HepG2 (cell line): ENCODE data around the gene PCYT2. TPM values are rescaled to one million over a fixed set of nuclear protein-coding genes. Genes with fewer than 3 reads are reported as not detected.

Source experiments
- AGO2 ChIP-seq: fragments of 200-400 bp; formaldehyde crosslinking; optimal IDR thresholded peaks from 2 replicates; pipeline ENCODE3; 2017; ENCODE audit warnings: mild to moderate bottlenecking, low read depth, low read length, moderate library complexity
- EED ChIP-seq: sonication (generic); formaldehyde crosslinking; IDR thresholded peaks from 2 replicates; pipeline ENCODE4 v1.5.0; 2020; ENCODE audit warnings: mild to moderate bottlenecking, missing genetic modification reagents
- HIVEP1 ChIP-seq: sonication (generic); formaldehyde crosslinking; IDR thresholded peaks from 2 replicates; pipeline ENCODE4 v1.4.0; 2020; ENCODE audit warnings: mild to moderate bottlenecking, missing genetic modification reagents
- KIAA2018 ChIP-seq: sonication (generic); formaldehyde crosslinking; IDR thresholded peaks from 2 replicates; pipeline ENCODE4 v1.5.0; 2020; ENCODE audit warnings: mild to moderate bottlenecking, missing genetic modification reagents, borderline replicate concordance
- KMT2B ChIP-seq: IDR thresholded peaks from 2 replicates; pipeline ENCODE4 v1.6.1; 2016; ENCODE audit warnings: missing genetic modification reagents, missing compliant biosample characterization
- MEIS1 ChIP-seq: sonication (generic); formaldehyde crosslinking; IDR thresholded peaks from 2 replicates; pipeline ENCODE4 v1.9.0; 2021; ENCODE audit warnings: mild to moderate bottlenecking, missing genetic modification reagents, moderate library complexity, borderline replicate concordance
- STAT6 ChIP-seq: sonication (generic); formaldehyde crosslinking; IDR thresholded peaks from 2 replicates; pipeline ENCODE4 v1.4.0; 2020; ENCODE audit warnings: missing genetic modification reagents, mild to moderate bottlenecking, borderline replicate concordance
- THRA ChIP-seq: sonication (generic); formaldehyde crosslinking; IDR thresholded peaks from 2 replicates; pipeline ENCODE4 v1.4.0; 2020; ENCODE audit warnings: missing genetic modification reagents, borderline replicate concordance
- ZBTB44 ChIP-seq: sonication (generic); formaldehyde crosslinking; IDR thresholded peaks from 2 replicates; pipeline ENCODE4 v1.4.0; 2020; ENCODE audit warnings: missing genetic modification reagents
- ZNF160 ChIP-seq: sonication (generic); formaldehyde crosslinking; IDR thresholded peaks from 2 replicates; pipeline ENCODE4 v1.8.0; 2022; ENCODE audit warnings: mild to moderate bottlenecking, inconsistent platforms, missing genetic modification reagents
- polyA plus RNA-seq, 8 experiments: library from polyadenylated mRNA; depleted of rRNA in 3 of 8; stranded (reverse) in 7 of 8; unstranded in 1 of 8; fragments of >200 nt; fragmentation: Illumina TruSeq in 4 of 8; extraction: Trizol in 4 of 8; gene quantifications; 2 replicates each; pipeline versions ENCODE4 v1.2.1 to v1.2.3, GENCODE V29; 2011 to 2016; ENCODE audit warnings: low read depth in 4 of 8, missing spikeins in 1 of 8, mixed read lengths in 1 of 8; ENCODE audit not compliant: insufficient read depth in 1 of 8
- total RNA-seq, 5 experiments: library from RNA; depleted of rRNA; stranded (reverse); fragments of >200 nt; fragmentation: Illumina TruSeq; extraction: Trizol; gene quantifications; 2 replicates each; pipeline ENCODE4 v1.2.3, GENCODE V29; 2016; ENCODE audit warnings: low read depth in 1 of 5

The PCYT2 gene
- total and polyA plus RNA-seq, 2 of the 13 experiments (the other 11 are each of a cell fraction or from before 2014, with no cell fraction given): 147 to 297 TPM

- TF ChIP-seq KIAA2018 (CRISPR knock-in tag) (no peak), HIVEP1 (peak; percentile 87), THRA (CRISPR knock-in tag) (peak; percentile 92), ZBTB44 (CRISPR knock-in tag) (no peak), KMT2B (CRISPR knock-in tag) (peak; percentile 53), ZNF160 (CRISPR knock-in tag) (no peak; the same call in 1 of the 2 replicates), AGO2 (peak; percentile 79), STAT6 (CRISPR knock-in tag) (peak; percentile 44; the same call in 1 of the 2 replicates), EED (CRISPR knock-in tag) (0 out of 2 replicates have a peak, but pooled peaks have one; percentile 17), MEIS1 (CRISPR knock-in tag) (no peak; the same call in 1 of the 2 replicates)
Observed at GRCh38 chr17:81909966-81910839, 996 bp downstream of the PCYT2 start (continued).
